Measurements from ENCODE around the gene MED27.

MED27 gene

GRCh38 chr9:131892902-131893500, 186.7 kb downstream of the MED27 start:
- Mint-ChIP-seq H3K27me3 (ENCODE audit: low read depth, poor library complexity) (no peaks in the 10 kb centered on the region), H3K4me3 (no peak overlapping the region), H3K4me1 (peaks cover 45% of the 10 kb centered on the region), H3K27ac (no peak overlapping the region), H3K9me3 (no peaks in the 10 kb centered on the region), H3K36me3 (ENCODE audit: low read depth) (peaks cover 4% of the 10 kb centered on the region)
- no peak for DNase-seq
- no peak for TF ChIP-seq CTCF (IDR thresholded peaks at IDR 0.05)

GRCh38 chr9:131892162-131892707, 187.4 kb downstream of the MED27 start:
- no peak for DNase-seq
- no peak overlapping the region for H3K4me3 Mint-ChIP-seq
- no peaks in the 10 kb centered on the region for H3K27me3 Mint-ChIP-seq (ENCODE audit: low read depth, poor library complexity)
- no peaks in the 10 kb centered on the region for H3K9me3 Mint-ChIP-seq
- H3K27ac Mint-ChIP-seq: no peak overlapping the region
- no peak for TF ChIP-seq CTCF (IDR thresholded peaks at IDR 0.05)
- H3K4me1 Mint-ChIP-seq: peaks cover 52% of the 10 kb centered on the region
- H3K36me3 Mint-ChIP-seq (ENCODE audit: low read depth): peaks cover 4% of the 10 kb centered on the region

GRCh38 chr9:131891598-131891997, 188.1 kb downstream of the MED27 start:
- Mint-ChIP-seq H3K36me3 (ENCODE audit: low read depth) (peaks cover 4% of the 10 kb centered on the region), H3K4me1 (peaks cover 52% of the 10 kb centered on the region), H3K4me3 (no peak overlapping the region), H3K27ac (no peak overlapping the region), H3K27me3 (ENCODE audit: low read depth, poor library complexity) (no peaks in the 10 kb centered on the region), H3K9me3 (no peaks in the 10 kb centered on the region)
- no peak for DNase-seq
- no peak for TF ChIP-seq CTCF (IDR thresholded peaks at IDR 0.05)

- no peak for DNase-seq
- peaks cover 42% of the 10 kb centered on the region for H3K4me1 Mint-ChIP-seq
Observed at GRCh38 chr9:131889437-131890251, 190.0 kb downstream of the MED27 start.

GRCh38 chr9:131888923-131889322, 190.7 kb downstream of the MED27 start:
- Mint-ChIP-seq H3K27ac (no peak overlapping the region), H3K27me3 (ENCODE audit: low read depth, poor library complexity) (no peaks in the 10 kb centered on the region), H3K36me3 (ENCODE audit: low read depth) (peaks cover 9% of the 10 kb centered on the region), H3K9me3 (no peaks in the 10 kb centered on the region), H3K4me1 (peaks cover 41% of the 10 kb centered on the region), H3K4me3 (no peak overlapping the region)
- DNase-seq: no peak
- no peak for TF ChIP-seq CTCF (IDR thresholded peaks at IDR 0.05)

More at GRCh38 chr9:131889437-131890251, 190.0 kb downstream of the MED27 start:
- Mint-ChIP-seq H3K36me3 (ENCODE audit: low read depth) (peaks cover 4% of the 10 kb centered on the region), H3K27me3 (ENCODE audit: low read depth, poor library complexity) (no peaks in the 10 kb centered on the region), H3K27ac (no peak overlapping the region), H3K9me3 (no peaks in the 10 kb centered on the region), H3K4me3 (no peak overlapping the region)
- no peak for TF ChIP-seq CTCF (IDR thresholded peaks at IDR 0.05)
